ENCODE results near the gene ZNF384. TPM values are rescaled to one million over a fixed set of nuclear protein-coding genes. Genes with fewer than 3 reads are reported as not detected.

The ZNF384 gene
- total RNA-seq, 1 donor from 2014 or later: 17.4 TPM

- no peak for DNase-seq
Measured at GRCh38 chr12:6653342-6653741, 35.8 kb downstream of the ZNF384 start.

- no peak for DNase-seq
Measured at GRCh38 chr12:6652391-6652790, 36.8 kb downstream of the ZNF384 start.

- DNase-seq: no peak
Measured at GRCh38 chr12:6650832-6651231, 38.3 kb downstream of the ZNF384 start.

GRCh38 chr12:6647083-6647604, 42.0 kb downstream of the ZNF384 start, which contains the start of gene ACRBP:
Gene ACRBP, minus strand, starts transcription at chr12:6647432. Its CDS starts 66 bp downstream, at chr12:6647366.
- DNase-seq: no peak

- DNase-seq: no peak
Measured at GRCh38 chr12:6646276-6647082, 42.7 kb downstream of the ZNF384 start.

GRCh38 chr12:6644903-6645302, 44.3 kb downstream of the ZNF384 start:
- no peak for DNase-seq

- DNase-seq: no peak
Measured at GRCh38 chr12:6644257-6644596, 44.9 kb downstream of the ZNF384 start.

- DNase-seq: no peak
Measured at GRCh38 chr12:6643569-6644256, 45.5 kb downstream of the ZNF384 start.

GRCh38 chr12:6641131-6641530, 48.0 kb downstream of the ZNF384 start:
- DNase-seq: no peak

GRCh38 chr12:6640497-6640896, 48.7 kb downstream of the ZNF384 start:
- DNase-seq: no peak

- no peak for DNase-seq
Measured at GRCh38 chr12:6639151-6639801, 49.9 kb downstream of the ZNF384 start.

GRCh38 chr12:6638305-6638704, 50.9 kb downstream of the ZNF384 start:
- DNase-seq: no peak

GRCh38 chr12:6635856-6636531, 53.2 kb downstream of the ZNF384 start, which contains the start of gene LPAR5:
Gene LPAR5, minus strand, starts transcription at chr12:6635959. Its CDS starts 14,711 bp downstream, at chr12:6621248.
- DNase-seq: no peak

- DNase-seq: no peak
Measured at GRCh38 chr12:6635375-6635855, 53.8 kb downstream of the ZNF384 start.

- DNase-seq: no peak
Measured at GRCh38 chr12:6632026-6632983, 56.9 kb downstream of the ZNF384 start.

GRCh38 chr12:6631549-6631961, 57.6 kb downstream of the ZNF384 start:
- no peak for DNase-seq

- no peak for DNase-seq
Measured at GRCh38 chr12:6630736-6631135, 58.4 kb downstream of the ZNF384 start.

- no peak for DNase-seq
Measured at GRCh38 chr12:6627616-6628015, 61.6 kb downstream of the ZNF384 start.

- DNase-seq: no peak
Measured at GRCh38 chr12:6626654-6627283, 62.4 kb downstream of the ZNF384 start.

- no peak for DNase-seq
Measured at GRCh38 chr12:6620885-6621274, 68.3 kb downstream of the ZNF384 start.

Measured in skin of body (tissue), 2 donors.